Ureter (tissue), 1 donor: ENCODE results near the gene PIKFYVE. TPM values are rescaled to one million over a fixed set of nuclear protein-coding genes. Genes with fewer than 3 reads are reported as not detected.
"Not testable (repeated sequence)": the region's sequence is repeated elsewhere in the genome, so short reads cannot be mapped to it uniquely, and the experiment has no call there.

Experiments used
- DNase-seq: peaks from one replicate; pipeline ENCODE4 v3.0.0-alpha.2; 2020; ENCODE audit warnings: low spot score
- total RNA-seq: library from RNA; stranded (reverse); gene quantifications from one replicate; pipeline ENCODE4 v1.2.4, GENCODE V29; 2023
- donor health status: DM: yes; HTN: yes; CAD: no.

PIKFYVE gene
- total RNA-seq, 1 donor from 2014 or later = 34.4 TPM

DNA sequence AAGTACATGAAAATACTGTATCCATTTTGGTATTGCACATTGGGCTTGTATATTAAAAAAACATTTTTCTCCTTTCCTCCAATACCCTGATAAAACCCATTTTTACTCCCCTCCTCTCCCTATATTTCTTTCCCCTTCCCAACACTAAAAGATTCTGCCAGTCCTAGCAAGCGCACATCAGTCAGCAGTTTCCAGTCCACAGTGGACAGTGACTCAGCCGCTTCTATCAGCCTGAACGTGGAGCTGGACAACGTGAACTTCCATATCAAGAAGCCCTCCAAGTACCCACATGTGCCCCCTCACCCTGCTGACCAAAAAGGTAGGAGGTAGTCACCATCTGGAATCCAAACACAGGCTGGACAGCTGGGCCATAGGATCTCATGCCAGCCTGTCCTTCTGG is 38.6 kb downstream of the PIKFYVE start:
- no peak for DNase-seq

DNA sequence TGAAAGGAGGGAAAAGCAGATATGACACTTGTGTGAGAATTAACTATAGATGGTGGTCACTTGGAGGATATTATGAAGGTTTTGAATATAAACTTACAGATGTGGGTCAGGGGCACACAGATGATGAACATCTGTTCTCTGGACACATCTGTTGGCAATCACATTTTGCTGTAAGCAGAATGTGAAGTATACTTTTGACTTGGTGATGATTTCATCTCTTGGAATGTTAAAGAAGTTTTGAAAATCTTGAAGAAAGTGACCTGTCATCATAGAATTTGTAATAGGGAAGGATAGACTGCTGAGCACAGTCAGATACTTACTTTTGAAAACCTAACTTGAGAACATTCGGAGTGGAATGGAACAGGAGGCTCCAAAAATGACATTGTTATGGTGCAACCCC is 40.2 kb downstream of the PIKFYVE start:
- no peak for DNase-seq

DNA sequence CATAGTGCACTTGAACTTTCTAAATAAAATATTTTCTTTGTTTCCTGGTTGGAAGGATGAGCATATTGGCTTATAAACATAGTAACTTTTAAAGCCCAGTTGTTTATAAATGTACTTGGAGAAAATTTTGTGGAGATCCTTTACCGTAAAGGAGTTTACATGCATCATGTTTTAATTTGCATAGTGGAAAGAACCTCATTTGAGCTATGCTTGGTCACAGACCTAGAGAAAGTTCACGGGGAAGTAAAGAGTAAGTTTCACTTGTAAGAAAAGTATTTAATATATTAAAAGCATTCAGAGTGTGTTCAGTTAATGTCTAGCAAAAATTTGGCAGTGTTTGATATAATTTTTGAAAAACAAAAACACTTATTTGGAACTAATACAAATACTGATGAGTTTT is 45.3 kb downstream of the PIKFYVE start:
- DNase-seq = no peak

DNA sequence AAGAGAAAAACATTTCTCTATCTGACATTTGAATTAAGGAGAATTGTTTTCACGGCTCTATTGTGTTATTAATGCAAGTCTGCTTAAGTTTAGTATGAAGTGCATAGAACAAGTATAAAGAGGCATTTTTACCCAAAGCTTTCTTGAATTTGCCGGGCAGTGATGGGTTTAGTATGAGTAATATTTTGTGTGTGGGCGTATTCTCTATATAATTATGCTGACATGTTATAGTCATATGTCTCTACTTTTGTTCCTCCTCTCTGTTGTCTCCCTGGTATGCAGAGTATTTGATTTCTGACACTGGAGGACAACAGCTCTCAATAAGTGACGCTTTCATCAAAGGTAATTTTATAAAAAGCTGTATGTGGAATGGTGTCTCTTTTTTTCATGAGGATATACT is 45.9 kb downstream of the PIKFYVE start:
- DNase-seq = no peak

DNA sequence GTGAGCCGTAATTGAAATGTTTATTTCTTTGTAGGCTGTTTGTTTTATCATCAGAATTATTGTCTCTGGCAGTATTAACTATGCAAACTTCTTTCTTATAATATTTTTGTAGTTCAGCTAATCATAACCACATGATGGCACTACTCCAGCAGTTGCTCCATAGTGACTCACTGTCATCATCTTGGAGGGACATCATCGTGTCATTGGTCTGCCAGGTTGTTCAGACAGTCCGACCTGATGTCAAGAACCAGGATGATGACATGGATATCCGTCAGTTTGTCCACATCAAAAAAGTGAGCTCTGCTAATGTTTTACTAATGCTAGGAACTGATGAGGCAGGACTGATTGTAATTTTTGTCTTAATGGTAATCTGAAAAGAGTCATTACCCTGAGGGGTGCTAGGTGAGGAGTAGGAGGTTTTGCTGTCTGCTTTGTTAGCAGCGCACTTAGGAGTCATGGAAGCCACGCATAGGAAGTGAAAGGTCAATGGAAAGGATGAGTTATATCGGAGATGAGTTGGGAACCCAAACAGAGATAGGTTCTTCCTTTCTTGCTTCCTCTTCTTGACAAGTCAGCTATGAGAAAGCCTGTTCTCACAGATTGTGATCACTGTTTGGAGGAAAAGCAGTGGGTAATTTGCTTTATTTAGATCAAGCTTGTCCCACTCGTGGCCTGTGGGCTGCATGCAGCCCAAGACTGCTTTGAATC is 49.2 kb downstream of the PIKFYVE start:
- DNase-seq = no peak

DNA sequence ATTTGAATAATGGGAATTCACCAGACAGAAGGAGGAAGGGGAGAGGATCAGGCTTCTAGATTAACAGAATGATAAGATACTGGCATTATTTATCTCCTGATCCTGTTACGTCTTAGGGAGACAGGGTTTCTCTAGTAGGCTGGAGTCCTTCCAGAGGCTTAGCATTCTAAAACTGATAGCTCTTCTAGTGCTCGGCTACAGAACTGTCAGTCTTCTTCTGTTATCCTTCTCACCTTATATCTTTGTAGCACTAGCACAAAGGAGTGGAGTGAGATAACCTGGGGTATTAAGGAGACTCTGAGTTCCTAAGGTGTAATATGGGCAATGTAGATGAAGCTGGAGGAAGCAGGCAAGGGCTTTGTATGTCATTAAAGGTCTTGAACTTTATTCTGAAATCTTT is 52.1 kb downstream of the PIKFYVE start:
- no peak for DNase-seq

DNA sequence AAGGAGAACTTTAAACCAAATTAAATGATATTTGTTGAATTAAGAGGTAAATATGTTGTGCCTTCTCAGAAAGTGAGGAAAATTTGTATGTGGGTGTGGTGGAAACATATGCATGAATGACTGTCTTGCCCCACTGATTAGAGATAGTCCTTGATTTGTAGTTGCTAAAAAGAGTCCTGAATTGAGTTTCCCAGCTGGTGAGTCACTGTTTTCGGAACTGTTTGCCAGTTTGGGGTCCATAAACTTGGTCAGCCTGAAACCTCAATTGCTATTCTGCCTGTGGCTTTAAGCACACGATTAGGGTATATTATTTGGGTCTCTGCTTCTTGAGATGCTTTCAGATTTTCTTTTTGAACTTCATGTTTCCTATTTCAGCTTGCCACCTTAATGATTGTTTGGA is 53.3 kb downstream of the PIKFYVE start:
- DNase-seq = no peak

DNA sequence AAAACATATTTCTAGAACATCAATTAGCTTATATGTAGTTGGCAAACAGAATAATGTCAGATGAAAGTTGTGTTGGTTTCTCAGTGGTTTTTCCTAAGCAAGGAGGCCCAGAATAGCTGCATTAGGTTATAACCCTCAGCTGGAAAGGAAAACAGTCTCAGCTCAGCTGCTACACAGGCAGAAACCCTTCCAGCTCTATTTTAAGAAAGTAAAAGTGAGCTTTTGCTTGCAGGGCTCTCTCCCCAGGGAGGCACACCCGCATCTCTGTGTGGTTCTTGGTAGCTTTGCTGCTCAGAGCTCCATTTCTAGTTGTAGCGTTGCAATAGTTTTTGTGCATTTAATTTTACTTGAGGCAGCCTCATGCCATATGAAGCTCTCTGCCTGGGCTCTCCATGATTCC is 54.6 kb downstream of the PIKFYVE start:
- DNase-seq = no peak

DNA sequence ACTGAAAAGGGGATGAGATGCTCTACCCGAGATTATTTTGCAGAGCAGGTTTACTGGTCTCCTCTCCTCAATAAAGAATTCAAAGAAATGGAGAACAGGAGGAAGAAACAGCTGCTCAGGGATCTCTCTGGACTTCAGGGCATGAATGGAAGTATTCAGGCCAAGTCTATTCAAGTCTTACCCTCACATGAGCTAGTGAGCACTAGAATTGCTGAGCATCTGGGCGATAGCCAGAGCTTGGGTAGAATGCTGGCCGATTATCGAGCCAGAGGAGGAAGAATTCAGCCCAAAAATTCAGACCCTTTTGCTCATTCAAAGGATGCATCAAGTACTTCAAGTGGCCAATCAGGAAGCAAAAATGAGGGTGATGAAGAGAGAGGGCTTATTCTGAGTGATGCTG is 60.0 kb downstream of the PIKFYVE start:
- no peak for DNase-seq

DNA sequence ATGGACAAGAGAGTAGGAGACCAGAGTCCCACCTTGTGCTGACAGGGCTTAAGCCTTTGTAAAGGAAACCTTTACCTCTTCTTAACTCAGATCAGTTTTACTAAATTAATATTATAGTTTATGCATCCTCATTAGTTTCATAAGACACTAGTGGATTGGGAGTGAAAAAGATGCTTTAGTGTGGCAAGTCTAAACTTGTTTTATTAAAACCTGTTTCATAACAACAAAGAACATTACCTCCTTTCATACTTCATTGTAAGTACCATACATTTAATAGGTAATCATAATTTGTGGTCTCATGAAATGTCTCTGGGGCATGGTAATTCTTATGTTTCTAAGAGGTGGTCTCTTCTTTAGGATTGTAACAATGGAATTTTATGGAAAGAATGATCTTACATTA is 63.4 kb downstream of the PIKFYVE start:
- no peak for DNase-seq

DNA sequence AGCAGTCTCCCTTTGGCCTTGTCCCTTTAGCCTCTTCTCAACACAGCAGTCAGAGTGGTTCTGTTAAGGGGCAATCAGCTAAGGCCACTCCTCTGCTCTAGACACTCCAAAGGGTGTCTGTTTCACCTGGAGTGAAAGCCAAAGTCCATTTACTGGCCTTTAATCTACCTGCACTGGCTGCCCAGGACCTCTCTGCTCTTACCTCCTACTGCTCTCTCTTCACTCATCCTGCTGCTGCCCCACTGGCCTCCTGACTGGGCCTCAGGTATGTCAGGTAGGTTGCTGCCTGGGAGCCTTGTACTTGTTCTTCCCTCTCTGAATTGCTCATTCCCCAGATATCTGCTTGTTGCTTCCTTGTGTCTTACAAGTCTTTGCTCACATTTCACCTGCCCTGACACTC is 68.2 kb downstream of the PIKFYVE start:
- DNase-seq = no peak

DNA sequence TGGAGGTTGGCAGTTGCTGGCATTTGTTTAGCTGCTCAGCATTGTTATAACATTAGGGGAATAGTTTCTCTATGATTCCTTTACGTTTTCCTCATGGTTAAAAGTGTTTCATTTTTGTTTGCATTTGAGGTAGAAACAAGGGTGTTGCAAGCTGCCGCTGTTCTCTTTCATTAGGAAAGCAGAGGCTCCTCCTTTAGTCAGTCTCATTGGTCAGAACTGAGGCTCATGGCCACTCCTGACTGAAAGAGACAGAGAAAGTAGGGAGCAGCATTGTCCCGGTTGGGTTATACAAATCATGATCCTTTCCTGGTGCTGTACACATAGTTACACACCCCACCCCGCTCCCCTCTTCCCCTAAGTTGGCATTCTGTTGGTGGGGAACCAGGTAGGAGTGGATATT is 80.7 kb downstream of the PIKFYVE start:
- no peak for DNase-seq

DNA sequence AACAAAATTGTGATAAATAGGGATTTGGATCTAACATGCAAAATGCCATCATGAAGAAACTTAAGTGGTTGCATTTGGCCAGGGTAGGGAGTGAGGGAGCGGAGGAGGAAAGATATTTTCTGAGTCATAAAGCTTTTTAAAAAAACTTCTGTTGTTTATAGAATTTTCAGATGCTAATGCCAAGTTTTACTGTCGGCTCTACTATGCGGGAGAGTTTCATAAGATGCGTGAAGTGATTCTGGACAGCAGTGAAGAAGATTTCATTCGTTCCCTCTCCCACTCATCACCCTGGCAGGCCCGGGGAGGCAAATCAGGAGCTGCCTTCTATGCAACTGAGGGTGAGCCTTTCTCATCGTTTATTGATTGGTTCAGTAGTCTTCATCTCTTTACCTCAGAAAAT is 84.6 kb downstream of the PIKFYVE start:
- DNase-seq = no peak

DNA sequence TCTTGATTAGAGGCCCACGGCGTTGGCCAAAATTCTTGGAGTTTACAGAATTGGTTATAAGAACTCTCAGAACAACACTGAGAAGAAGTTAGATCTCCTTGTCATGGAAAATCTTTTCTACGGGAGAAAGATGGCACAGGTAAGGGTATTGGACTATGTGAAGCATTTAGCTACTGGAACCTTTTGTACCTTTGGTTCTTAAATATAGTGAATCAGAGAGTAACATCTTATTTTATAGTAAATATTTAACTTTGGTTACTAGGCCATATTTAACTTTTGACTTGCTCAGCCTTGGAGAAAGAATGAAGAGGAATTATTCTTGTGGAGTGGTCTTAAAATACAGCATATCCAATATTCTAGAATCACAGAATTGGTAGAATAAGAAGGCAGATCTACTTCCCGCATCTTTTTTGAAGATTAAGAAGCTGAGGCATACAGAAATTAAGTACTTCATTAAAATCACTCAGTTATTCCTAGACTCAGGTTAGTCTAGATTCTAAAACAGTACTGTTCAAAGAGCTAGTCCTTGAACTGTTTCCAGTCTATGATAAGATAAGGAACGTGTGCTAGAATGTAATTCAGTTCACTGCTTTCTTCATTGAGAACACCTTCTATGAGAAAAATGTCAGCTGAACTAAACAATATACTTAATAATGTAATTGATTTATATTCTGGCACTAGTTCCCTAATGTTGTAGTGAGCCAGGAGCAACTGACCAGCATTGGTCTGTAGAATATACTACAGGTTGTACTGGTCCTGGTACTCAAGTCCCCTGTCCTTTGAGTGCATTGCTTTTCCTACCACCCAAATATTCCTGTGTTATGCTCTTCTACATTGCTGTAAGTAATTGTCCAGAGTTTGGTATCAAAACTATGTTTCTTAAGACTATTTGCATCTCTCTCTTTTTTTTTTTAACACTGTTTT is 86.9 kb downstream of the PIKFYVE start:
- DNase-seq = no peak

DNA sequence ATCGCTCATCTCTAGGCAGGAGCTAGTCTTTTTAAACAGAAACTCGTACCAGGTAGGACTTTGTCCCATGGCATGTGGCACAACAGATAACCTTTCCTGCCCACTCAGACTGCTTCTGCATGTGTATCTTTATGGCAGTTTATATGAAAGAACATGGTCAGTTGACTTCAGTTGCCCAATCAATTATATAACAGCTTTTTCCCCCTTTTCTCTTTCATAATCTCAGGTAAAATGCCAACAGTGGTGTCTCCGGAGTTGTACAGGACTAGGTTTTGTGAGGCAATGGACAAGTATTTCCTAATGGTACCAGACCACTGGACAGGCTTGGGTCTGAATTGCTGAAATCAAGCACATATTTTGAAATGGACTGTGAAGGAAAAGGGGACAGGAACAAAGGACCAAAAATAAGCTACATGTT is 88.9 kb downstream of the PIKFYVE start:
- no peak for DNase-seq

DNA sequence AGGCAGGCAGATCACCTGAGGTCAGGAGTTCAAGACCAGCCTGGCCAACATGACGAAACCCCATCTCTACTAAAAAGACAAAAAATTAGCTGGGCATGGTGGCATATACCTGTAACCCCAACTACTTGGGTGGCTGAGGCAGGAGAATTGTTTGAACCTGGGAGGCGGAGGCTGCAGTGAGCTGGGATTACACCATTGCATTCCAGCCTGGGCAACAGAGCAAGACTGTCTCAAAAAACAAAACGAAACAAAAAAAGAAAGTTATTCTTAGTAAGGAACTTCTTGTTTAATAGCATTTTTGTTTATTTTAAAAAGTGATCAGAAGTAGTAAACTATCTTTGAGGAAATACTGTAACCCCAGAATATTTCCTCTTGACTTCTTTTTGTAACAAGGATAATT is 90.4 kb downstream of the PIKFYVE start:
- DNase-seq = not testable (repeated sequence)

DNA sequence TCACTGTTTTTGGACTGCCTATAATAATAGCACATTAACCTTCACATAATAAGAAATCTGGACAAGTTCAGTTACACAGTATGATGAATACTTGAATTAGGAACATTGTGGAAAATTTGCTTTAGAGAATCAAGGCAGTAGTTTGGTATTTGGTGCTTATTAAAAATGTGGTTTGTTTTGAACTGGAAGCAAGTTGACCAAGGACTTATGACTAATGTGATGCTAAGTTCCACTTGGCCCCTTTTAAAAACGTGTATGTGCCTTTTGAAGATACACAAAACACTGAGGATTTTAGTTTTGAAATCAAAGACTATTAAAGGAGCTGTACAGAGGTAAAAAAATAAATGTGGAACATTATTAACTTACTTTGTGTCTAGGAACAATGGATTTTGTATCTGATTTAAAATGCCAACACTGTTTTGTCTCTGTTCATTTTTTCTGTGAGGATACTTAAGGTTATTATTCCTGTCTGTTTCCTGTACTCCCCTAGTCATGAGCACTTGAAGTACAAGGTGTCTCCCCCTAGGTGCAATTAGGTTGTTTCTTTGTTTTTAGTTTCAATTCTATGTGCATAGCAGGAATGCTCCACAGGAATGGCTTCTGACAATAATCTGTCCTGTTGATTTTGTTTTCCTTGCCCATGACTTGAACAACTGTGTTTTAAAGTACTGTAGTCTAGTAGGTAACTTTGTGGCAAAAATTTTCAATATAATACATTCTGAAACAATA is 91.0 kb downstream of the PIKFYVE start:
- DNase-seq = no peak

DNA sequence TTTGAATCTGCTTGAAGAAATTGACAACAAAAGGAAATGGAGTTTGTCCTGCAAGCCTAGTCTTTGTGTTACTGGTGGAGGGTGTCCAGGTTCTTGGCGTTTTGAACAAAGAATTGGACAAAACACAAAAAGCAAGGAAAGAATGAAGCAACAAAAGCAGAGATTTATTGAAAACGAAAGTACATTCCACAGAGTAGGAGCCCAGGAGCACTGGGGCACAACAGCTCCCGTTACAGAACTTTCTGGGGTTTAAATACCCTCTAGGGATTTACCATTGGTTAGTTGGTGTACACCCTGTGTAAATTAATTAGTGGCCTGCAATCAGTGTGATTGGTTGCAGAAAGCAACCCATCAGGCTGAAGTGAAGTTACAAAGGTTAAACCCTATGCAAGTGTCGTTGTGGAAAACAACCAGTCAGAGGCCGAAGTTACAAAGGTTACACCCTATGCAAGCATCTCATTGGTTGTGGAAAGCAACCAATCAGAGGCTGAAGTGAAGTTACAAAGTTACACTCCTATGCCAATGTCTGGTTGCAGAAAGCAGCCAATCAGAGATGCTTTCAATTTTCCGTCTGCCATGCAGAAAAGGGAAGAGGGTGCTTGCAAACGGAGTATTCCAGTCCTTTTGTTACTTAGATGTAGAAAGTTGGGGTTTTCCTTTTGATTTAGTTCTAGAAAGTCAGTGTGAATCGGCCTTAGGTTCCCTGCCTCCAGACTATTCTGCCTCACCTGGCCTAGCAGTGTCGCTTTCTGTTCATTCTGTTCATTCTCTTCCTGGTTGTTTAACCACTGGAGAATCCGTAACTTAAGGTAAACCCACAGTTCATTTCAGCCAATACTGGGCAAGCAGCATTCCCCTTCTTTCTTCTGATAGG is 92.9 kb downstream of the PIKFYVE start:
- no peak for DNase-seq

DNA sequence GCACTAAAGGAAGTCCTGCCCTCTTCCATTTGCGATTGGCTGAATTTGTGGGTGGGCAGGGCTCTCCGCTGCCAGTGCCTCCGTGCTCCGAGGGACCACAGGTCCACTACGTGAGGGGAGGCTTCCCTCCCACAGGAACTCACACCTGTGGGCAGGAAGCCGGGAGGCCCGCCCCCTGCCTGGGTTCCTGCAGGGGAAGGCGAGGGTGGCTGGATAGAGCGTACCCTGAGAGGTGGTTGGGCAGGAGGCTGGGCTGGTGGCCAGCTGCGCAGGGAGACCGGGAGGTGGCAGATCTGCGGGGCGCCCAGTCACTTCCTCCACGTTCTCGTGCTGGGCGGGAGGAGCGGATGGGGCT is 93.6 kb downstream of the PIKFYVE start:
- DNase-seq = no peak

DNA sequence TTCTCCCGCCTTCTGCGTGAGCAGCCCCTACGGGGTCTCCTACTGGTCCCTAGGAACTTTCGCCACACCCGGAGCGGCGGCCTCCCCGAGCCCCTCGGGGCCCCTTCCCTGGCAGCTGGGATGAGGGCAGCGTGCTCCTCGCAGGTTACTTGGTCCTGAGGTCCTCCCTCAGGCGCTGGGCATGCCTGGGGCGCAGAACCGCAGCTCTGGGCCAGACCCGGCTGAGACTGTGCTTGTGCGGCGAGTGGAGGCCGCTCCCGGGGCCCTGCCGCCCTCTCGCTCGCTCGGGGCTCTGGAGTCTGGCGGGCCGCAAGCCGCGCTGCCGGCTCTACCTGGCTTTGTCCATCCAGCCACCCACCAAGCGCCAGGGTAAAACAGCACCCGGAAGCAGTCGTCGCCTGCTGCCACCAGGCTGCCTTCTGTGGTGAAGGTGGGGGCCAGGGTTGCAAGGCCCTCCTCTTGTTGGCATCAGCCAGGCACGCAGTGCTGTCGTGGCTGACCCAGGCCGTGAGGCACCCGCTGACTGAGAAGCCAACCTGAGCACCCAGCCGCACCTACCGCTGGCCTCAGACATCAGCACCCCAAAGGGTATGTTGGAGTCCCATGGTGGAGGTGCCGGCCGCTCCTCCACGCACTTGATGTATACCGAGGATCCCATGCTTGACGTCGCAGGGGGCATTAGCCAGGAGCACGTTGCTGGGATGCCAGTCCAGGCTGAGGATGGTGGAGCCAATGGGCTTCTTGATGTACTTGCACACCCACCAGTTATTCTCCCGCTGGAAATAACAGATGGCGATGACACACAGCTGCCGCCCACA is 94.4 kb downstream of the PIKFYVE start:
- DNase-seq = no peak

DNA sequence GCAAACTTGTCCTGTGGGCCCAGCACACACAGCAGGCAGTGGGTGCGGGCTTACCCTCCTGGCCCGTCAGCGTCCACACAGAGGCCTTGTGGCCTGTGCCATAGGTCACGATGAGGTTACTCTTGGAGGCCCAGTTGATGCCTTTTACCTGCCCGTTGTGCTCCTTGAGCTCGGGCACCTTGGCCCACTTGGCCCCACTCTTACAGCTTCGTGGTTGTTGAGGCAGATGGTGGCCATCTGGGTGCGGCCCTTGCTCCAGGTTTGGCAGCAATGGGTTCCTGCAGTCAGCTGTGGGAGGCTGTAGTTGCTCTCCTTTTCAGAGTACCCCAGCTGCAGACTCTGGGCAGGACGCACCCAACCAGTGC is 95.0 kb downstream of the PIKFYVE start:
- no peak for DNase-seq
